Keratinocyte (primary cell): ENCODE measurements around the gene POP4. TPM values are rescaled to one million over a fixed set of nuclear protein-coding genes. Genes with fewer than 3 reads are reported as not detected.

ENCODE experiments used
- DNase-seq: peaks from one replicate; pipeline ENCODE4 v3.0.0-alpha.2; 2011; ENCODE audit warnings: low read depth, missing footprints, low spot score
- FAIRE-seq: peaks from 2 replicates; lab custom pipeline; 2011; peaks lifted over from hg19 to GRCh38; lab: Jason Lieb, UNC
- H2AFZ ChIP-seq: 2 replicates; pipeline ENCODE4 v1.6.0; 2012; ENCODE audit warnings: low read length, control low read depth, inconsistent platforms; ENCODE audit not compliant: control insufficient read depth
- H3K27ac ChIP-seq: 2 replicates; pipeline ENCODE4 v1.5.1; 2011; ENCODE audit warnings: low read length; ENCODE audit not compliant: control insufficient read depth, insufficient read depth
- H3K27me3 ChIP-seq: 3 replicates; pipeline ENCODE4 v1.6.0; 2011; ENCODE audit warnings: low read length; ENCODE audit not compliant: control insufficient read depth, insufficient read depth; ENCODE audit errors: extremely low read depth
- H3K36me3 ChIP-seq, 2 experiments: 2 replicates in 1 of 2; 3 replicates in 1 of 2; pipeline ENCODE4 v1.5.1; 2011; ENCODE audit warnings: low read length in 2 of 2, mild to moderate bottlenecking in 1 of 2; ENCODE audit not compliant: control insufficient read depth in 2 of 2, insufficient read depth in 2 of 2; ENCODE audit errors: extremely low read depth in 1 of 2
- H3K4me1 ChIP-seq: 3 replicates; pipeline ENCODE4 v1.5.1; 2011; ENCODE audit warnings: low read length; ENCODE audit not compliant: control insufficient read depth, insufficient read depth; ENCODE audit errors: extremely low read depth
- H3K4me2 ChIP-seq: 3 replicates; pipeline ENCODE4 v1.6.0; 2011; ENCODE audit warnings: low read depth, low read length; ENCODE audit not compliant: control insufficient read depth, insufficient read depth; ENCODE audit errors: extremely low read depth
- H3K4me3 ChIP-seq, 3 experiments: fragments of 200-600 bp in 1 of 3; sonication (generic) in 1 of 3; 2 replicates in 2 of 3; 3 replicates in 1 of 3; pipeline ENCODE4 v1.5.1; 2011 to 2016; ENCODE audit warnings: low read length in 3 of 3, mild to moderate bottlenecking in 3 of 3, control low read depth in 2 of 3, inconsistent platforms in 1 of 3, low read depth in 1 of 3, mixed read lengths in 1 of 3, mixed run types in 1 of 3, moderate library complexity in 1 of 3; ENCODE audit not compliant: control insufficient read depth in 2 of 3, insufficient read depth in 2 of 3; ENCODE audit errors: extremely low read depth in 1 of 3
- H3K79me2 ChIP-seq: 2 replicates; pipeline ENCODE4 v1.6.0; 2012; ENCODE audit warnings: low read length; ENCODE audit not compliant: control insufficient read depth, insufficient read depth
- H3K9ac ChIP-seq: 3 replicates; pipeline ENCODE4 v1.6.0; 2011; ENCODE audit warnings: low read length; ENCODE audit not compliant: control insufficient read depth, insufficient read depth; ENCODE audit errors: extremely low read depth
- H3K9me1 ChIP-seq: 3 replicates; pipeline ENCODE4 v1.6.0; 2011; ENCODE audit warnings: low read length; ENCODE audit not compliant: control insufficient read depth, insufficient read depth; ENCODE audit errors: extremely low read depth
- H3K9me3 ChIP-seq: 2 replicates; pipeline ENCODE4 v1.5.1; 2012; ENCODE audit warnings: low read depth, low read length; ENCODE audit not compliant: control insufficient read depth
- H4K20me1 ChIP-seq: 3 replicates; pipeline ENCODE4 v1.6.0; 2011; ENCODE audit warnings: low read length; ENCODE audit not compliant: control insufficient read depth, insufficient read depth; ENCODE audit errors: extremely low read depth
- EZH2 ChIP-seq: IDR thresholded peaks from one replicate; pipeline ENCODE4 v1.6.1; 2012; ENCODE audit warnings: inconsistent platforms, mild to moderate bottlenecking, low read length, moderate library complexity
- dilution Hi-C: fragments of 300-500 bp; cut with MboI; formaldehyde crosslinking; loops from one replicate; pipeline ENCODE4 v1.7.0; 2020; ENCODE audit warnings: low sequenced_read_pairs; ENCODE audit not compliant: extremely low pct_ligation_motif_present
- polyA plus RNA-seq, 5 experiments: library from polyadenylated mRNA; depleted of rRNA in 3 of 5; stranded (reverse) in 3 of 5; stranded (forward) in 1 of 5; unstranded in 1 of 5; fragments of >200 nt; gene quantifications; 1 replicate in 1 of 5; 2 replicates in 3 of 5; 3 replicates in 1 of 5; pipeline versions ENCODE4 v1.2.1 to v1.2.3, GENCODE V29; 2011 to 2012; ENCODE audit warnings: missing spikeins in 2 of 5, low read depth in 1 of 5, low replicate concordance in 1 of 5
- TF ChIP-seq, protein P1 (sequence below), 3 experiments: IDR thresholded peaks in 1 of 3; conservative IDR thresholded peaks in 1 of 3; optimal IDR thresholded peaks in 1 of 3; 2 replicates in 2 of 3; 3 replicates in 1 of 3; pipeline versions ENCODE3 to v1.5.1; 2011; ENCODE audit warnings: low read length in 3 of 3, mild to moderate bottlenecking in 3 of 3, moderate library complexity in 2 of 3, control low read depth in 1 of 3, inconsistent platforms in 1 of 3; ENCODE audit not compliant: insufficient read depth in 2 of 3; ENCODE audit errors: extremely low read depth in 1 of 3

Gene POP4
- polyA plus RNA-seq, 1 donor (not counting 4 experiments of a cell fraction or from before 2014, with no cell fraction given): 104 TPM

DNA sequence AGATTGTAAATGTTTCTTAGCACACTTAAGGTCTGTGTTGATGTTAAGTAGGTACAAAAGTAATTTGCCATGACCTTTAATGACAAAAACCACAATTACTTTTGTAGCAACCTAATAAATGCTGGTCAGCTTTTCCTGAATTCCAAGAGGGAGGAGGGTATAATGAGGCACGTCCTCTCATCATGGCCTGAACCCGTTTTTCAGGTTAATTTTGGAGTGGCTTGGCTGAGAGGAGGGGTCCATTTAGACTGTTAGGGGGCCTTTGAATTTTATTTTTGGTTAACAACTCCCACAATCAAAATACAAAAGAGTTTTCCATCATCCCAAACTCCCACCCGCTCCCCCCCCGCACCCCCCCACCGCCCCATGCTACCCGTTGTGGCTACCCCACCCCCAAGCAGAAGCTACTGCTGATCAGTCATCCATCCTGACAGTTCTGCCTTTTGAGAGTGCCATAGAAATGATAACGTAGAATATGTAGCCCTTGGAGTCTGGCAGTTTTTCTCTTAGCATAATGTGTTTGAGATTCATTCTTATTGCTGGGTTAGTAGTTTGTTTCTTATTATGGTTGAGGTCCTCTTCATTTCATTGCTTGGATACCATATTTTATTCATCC is 44.8 kb downstream of the POP4 start:
- no peak for FAIRE-seq
- H3K9me3 ChIP-seq: no peaks in the 10 kb centered on the region
- H3K36me3 ChIP-seq: peaks cover 0 to 5% of the 10 kb centered on the region in 2 experiments
- H3K27ac ChIP-seq: no peak overlapping the region
- no peaks in the 10 kb centered on the region for H3K27me3 ChIP-seq
- dilution Hi-C loops: no loop called here
- H3K79me2 ChIP-seq: no peaks in the 10 kb centered on the region
- no peak for TF ChIP-seq EZH2
- TF ChIP-seq, protein P1, sequence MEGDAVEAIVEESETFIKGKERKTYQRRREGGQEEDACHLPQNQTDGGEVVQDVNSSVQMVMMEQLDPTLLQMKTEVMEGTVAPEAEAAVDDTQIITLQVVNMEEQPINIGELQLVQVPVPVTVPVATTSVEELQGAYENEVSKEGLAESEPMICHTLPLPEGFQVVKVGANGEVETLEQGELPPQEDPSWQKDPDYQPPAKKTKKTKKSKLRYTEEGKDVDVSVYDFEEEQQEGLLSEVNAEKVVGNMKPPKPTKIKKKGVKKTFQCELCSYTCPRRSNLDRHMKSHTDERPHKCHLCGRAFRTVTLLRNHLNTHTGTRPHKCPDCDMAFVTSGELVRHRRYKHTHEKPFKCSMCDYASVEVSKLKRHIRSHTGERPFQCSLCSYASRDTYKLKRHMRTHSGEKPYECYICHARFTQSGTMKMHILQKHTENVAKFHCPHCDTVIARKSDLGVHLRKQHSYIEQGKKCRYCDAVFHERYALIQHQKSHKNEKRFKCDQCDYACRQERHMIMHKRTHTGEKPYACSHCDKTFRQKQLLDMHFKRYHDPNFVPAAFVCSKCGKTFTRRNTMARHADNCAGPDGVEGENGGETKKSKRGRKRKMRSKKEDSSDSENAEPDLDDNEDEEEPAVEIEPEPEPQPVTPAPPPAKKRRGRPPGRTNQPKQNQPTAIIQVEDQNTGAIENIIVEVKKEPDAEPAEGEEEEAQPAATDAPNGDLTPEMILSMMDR (optimal IDR thresholded peaks at IDR 0.05 in 1 of 3, IDR thresholded peaks at IDR 0.05 in 1 of 3, conservative IDR thresholded peaks at IDR 0.05 in 1 of 3; ENCODE audit: extremely low read depth in 1 of 3, insufficient read depth in 2 of 3, low read length in 3 of 3): no peak
- H3K9me1 ChIP-seq: no peaks in the 10 kb centered on the region
- no peak overlapping the region for H3K4me3 ChIP-seq
- H3K9ac ChIP-seq: no peak overlapping the region
- no peak overlapping the region for H2AFZ ChIP-seq
- H3K4me2 ChIP-seq: no peak overlapping the region
- H3K4me1 ChIP-seq: peaks cover 16% of the 10 kb centered on the region
- no peak for DNase-seq
- H4K20me1 ChIP-seq: no peaks in the 10 kb centered on the region

DNA sequence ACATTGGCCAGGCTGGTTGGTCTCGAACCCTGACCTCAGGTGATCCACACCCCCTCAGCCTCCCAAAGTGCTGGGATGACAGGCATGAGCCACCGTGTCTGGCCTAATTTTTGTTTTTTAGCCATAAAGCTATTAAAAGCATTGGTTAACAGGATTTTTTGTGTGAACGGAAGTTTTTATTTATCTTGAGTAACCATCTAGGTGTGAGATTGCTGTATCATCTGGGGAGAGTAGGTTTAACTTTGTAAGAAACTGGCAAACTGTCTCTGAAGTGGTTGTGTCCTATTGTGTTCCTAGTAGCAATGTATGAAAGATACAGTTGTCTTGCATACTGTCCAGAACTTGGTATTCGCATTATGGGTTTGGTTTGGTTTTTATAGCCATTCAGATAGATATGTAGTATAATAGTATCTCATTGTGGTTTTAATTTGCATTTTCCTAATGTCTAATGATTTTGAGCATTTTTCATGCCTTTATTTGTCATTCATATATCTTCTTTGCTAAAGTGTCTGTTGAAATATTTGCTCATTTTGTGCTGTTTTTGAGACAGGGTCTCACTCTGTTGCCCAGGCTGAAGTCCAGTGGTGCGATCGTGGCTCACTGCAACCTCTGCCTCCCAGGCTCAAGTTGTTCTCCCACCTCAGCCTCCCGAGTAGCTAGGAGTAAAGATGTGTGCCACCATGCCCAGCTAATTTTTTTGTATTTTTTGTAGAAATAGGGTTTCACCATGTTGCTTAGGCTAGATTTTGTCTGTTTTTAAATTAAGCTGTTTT is 45.7 kb downstream of the POP4 start:
- dilution Hi-C loops: no loop called here
- Histone ChIP-seq H3K4me3 (no peak overlapping the region), H2AFZ (no peak overlapping the region), H4K20me1 (no peaks in the 10 kb centered on the region), H3K9ac (no peak overlapping the region), H3K4me1 (peaks cover 9% of the 10 kb centered on the region), H3K36me3 (peaks cover 0 to 6% of the 10 kb centered on the region in 2 experiments), H3K79me2 (no peaks in the 10 kb centered on the region), H3K4me2 (no peak overlapping the region), H3K9me1 (no peaks in the 10 kb centered on the region), H3K27ac (no peak overlapping the region), H3K9me3 (no peaks in the 10 kb centered on the region), H3K27me3 (no peaks in the 10 kb centered on the region)
- DNase-seq (no peak), FAIRE-seq (no peak)
- TF ChIP-seq EZH2: no peak
- TF ChIP-seq, protein P1 (optimal IDR thresholded peaks at IDR 0.05 in 1 of 3, IDR thresholded peaks at IDR 0.05 in 1 of 3, conservative IDR thresholded peaks at IDR 0.05 in 1 of 3; ENCODE audit: extremely low read depth in 1 of 3, insufficient read depth in 2 of 3, low read length in 3 of 3): no peak
